B cell (primary cell): ENCODE data around the gene TMEM86A.

Experiments
- CTCF ChIP-seq: fragments of 200-600 bp; IDR thresholded peaks from one replicate; pipeline ENCODE4 v1.8.0; 2022; ENCODE audit warnings: antibody characterized with exemption, mild to moderate bottlenecking
- EZH2 ChIP-seq: IDR thresholded peaks from 2 replicates; pipeline ENCODE4 v1.6.1; 2012; ENCODE audit warnings: borderline replicate concordance, low read depth, mild to moderate bottlenecking, moderate library complexity, low read length; ENCODE audit not compliant: insufficient read depth, poor library complexity, severe bottlenecking

GRCh38 chr11:18730020-18730419, 31.4 kb downstream of the TMEM86A start:
- TF ChIP-seq CTCF, result no peak
- TF ChIP-seq EZH2, result no peak
